Keratinocyte (primary cell): ENCODE measurements around the gene JAM2. TPM values are rescaled to one million over a fixed set of nuclear protein-coding genes. Genes with fewer than 3 reads are reported as not detected.

Source experiments
- DNase-seq: peaks from one replicate; pipeline ENCODE4 v3.0.0-alpha.2; 2011; ENCODE audit warnings: low read depth, missing footprints, low spot score
- FAIRE-seq: peaks from 2 replicates; lab custom pipeline; 2011; peaks lifted over from hg19 to GRCh38; lab: Jason Lieb, UNC
- H2AFZ ChIP-seq: 2 replicates; pipeline ENCODE4 v1.6.0; 2012; ENCODE audit warnings: low read length, control low read depth, inconsistent platforms; ENCODE audit not compliant: control insufficient read depth
- H3K27ac ChIP-seq: 2 replicates; pipeline ENCODE4 v1.5.1; 2011; ENCODE audit warnings: low read length; ENCODE audit not compliant: control insufficient read depth, insufficient read depth
- H3K27me3 ChIP-seq: 3 replicates; pipeline ENCODE4 v1.6.0; 2011; ENCODE audit warnings: low read length; ENCODE audit not compliant: control insufficient read depth, insufficient read depth; ENCODE audit errors: extremely low read depth
- H3K36me3 ChIP-seq, 2 experiments: 2 replicates in 1 of 2; 3 replicates in 1 of 2; pipeline ENCODE4 v1.5.1; 2011; ENCODE audit warnings: low read length in 2 of 2, mild to moderate bottlenecking in 1 of 2; ENCODE audit not compliant: control insufficient read depth in 2 of 2, insufficient read depth in 2 of 2; ENCODE audit errors: extremely low read depth in 1 of 2
- H3K4me1 ChIP-seq: 3 replicates; pipeline ENCODE4 v1.5.1; 2011; ENCODE audit warnings: low read length; ENCODE audit not compliant: control insufficient read depth, insufficient read depth; ENCODE audit errors: extremely low read depth
- H3K4me2 ChIP-seq: 3 replicates; pipeline ENCODE4 v1.6.0; 2011; ENCODE audit warnings: low read depth, low read length; ENCODE audit not compliant: control insufficient read depth, insufficient read depth; ENCODE audit errors: extremely low read depth
- H3K4me3 ChIP-seq, 3 experiments: fragments of 200-600 bp in 1 of 3; sonication (generic) in 1 of 3; 2 replicates in 2 of 3; 3 replicates in 1 of 3; pipeline ENCODE4 v1.5.1; 2011 to 2016; ENCODE audit warnings: low read length in 3 of 3, mild to moderate bottlenecking in 3 of 3, control low read depth in 2 of 3, inconsistent platforms in 1 of 3, low read depth in 1 of 3, mixed read lengths in 1 of 3, mixed run types in 1 of 3, moderate library complexity in 1 of 3; ENCODE audit not compliant: control insufficient read depth in 2 of 3, insufficient read depth in 2 of 3; ENCODE audit errors: extremely low read depth in 1 of 3
- H3K79me2 ChIP-seq: 2 replicates; pipeline ENCODE4 v1.6.0; 2012; ENCODE audit warnings: low read length; ENCODE audit not compliant: control insufficient read depth, insufficient read depth
- H3K9ac ChIP-seq: 3 replicates; pipeline ENCODE4 v1.6.0; 2011; ENCODE audit warnings: low read length; ENCODE audit not compliant: control insufficient read depth, insufficient read depth; ENCODE audit errors: extremely low read depth
- H3K9me1 ChIP-seq: 3 replicates; pipeline ENCODE4 v1.6.0; 2011; ENCODE audit warnings: low read length; ENCODE audit not compliant: control insufficient read depth, insufficient read depth; ENCODE audit errors: extremely low read depth
- H3K9me3 ChIP-seq: 2 replicates; pipeline ENCODE4 v1.5.1; 2012; ENCODE audit warnings: low read depth, low read length; ENCODE audit not compliant: control insufficient read depth
- H4K20me1 ChIP-seq: 3 replicates; pipeline ENCODE4 v1.6.0; 2011; ENCODE audit warnings: low read length; ENCODE audit not compliant: control insufficient read depth, insufficient read depth; ENCODE audit errors: extremely low read depth
- CTCF ChIP-seq, 3 experiments: IDR thresholded peaks in 1 of 3; conservative IDR thresholded peaks in 1 of 3; optimal IDR thresholded peaks in 1 of 3; 2 replicates in 2 of 3; 3 replicates in 1 of 3; pipeline versions ENCODE3 to v1.5.1; 2011; ENCODE audit warnings: low read length in 3 of 3, mild to moderate bottlenecking in 3 of 3, moderate library complexity in 2 of 3, control low read depth in 1 of 3, inconsistent platforms in 1 of 3; ENCODE audit not compliant: insufficient read depth in 2 of 3; ENCODE audit errors: extremely low read depth in 1 of 3
- EZH2 ChIP-seq: IDR thresholded peaks from one replicate; pipeline ENCODE4 v1.6.1; 2012; ENCODE audit warnings: inconsistent platforms, mild to moderate bottlenecking, low read length, moderate library complexity
- dilution Hi-C: fragments of 300-500 bp; cut with MboI; formaldehyde crosslinking; loops from one replicate; pipeline ENCODE4 v1.7.0; 2020; ENCODE audit warnings: low sequenced_read_pairs; ENCODE audit not compliant: extremely low pct_ligation_motif_present
- polyA plus RNA-seq, 5 experiments: library from polyadenylated mRNA; depleted of rRNA in 3 of 5; stranded (reverse) in 3 of 5; stranded (forward) in 1 of 5; unstranded in 1 of 5; fragments of >200 nt; gene quantifications; 1 replicate in 1 of 5; 2 replicates in 3 of 5; 3 replicates in 1 of 5; pipeline versions ENCODE4 v1.2.1 to v1.2.3, GENCODE V29; 2011 to 2012; ENCODE audit warnings: missing spikeins in 2 of 5, low read depth in 1 of 5, low replicate concordance in 1 of 5

JAM2 gene
- polyA plus RNA-seq, 1 donor (not counting 4 experiments of a cell fraction or from before 2014, with no cell fraction given), result not detected

- H3K27ac ChIP-seq, result no peak overlapping the region
- H3K9me3 ChIP-seq, result no peaks in the 10 kb centered on the region
- H3K4me3 ChIP-seq, result peak overlapping the region; percentile 19 to 51 (median 25)
- no peaks in the 10 kb centered on the region for H3K36me3 ChIP-seq
- H3K27me3 ChIP-seq, result peaks cover 42% of the 10 kb centered on the region
- H4K20me1 ChIP-seq, result no peaks in the 10 kb centered on the region
- H3K9me1 ChIP-seq, result no peaks in the 10 kb centered on the region
- no peak for FAIRE-seq
- no peak for DNase-seq
- H3K9ac ChIP-seq, result no peak overlapping the region
- peaks cover 4% of the 10 kb centered on the region for H3K4me1 ChIP-seq
- H2AFZ ChIP-seq, result peak overlapping the region; percentile 19
- H3K79me2 ChIP-seq, result no peaks in the 10 kb centered on the region
- dilution Hi-C loops, result no loop called here
- peak overlapping the region; percentile 48 for H3K4me2 ChIP-seq
- TF ChIP-seq CTCF (optimal IDR thresholded peaks at IDR 0.05 in 1 of 3, IDR thresholded peaks at IDR 0.05 in 1 of 3, conservative IDR thresholded peaks at IDR 0.05 in 1 of 3; ENCODE audit: extremely low read depth in 1 of 3, insufficient read depth in 2 of 3, low read length in 3 of 3) (peak in 1 of 3 experiments; percentile 29), EZH2 (peak; percentile 84)
Measured at GRCh38 chr21:25639551-25640201, 618 bp downstream of the JAM2 start.

- H3K79me2 ChIP-seq, result no peaks in the 10 kb centered on the region
- TF ChIP-seq CTCF (optimal IDR thresholded peaks at IDR 0.05 in 1 of 3, IDR thresholded peaks at IDR 0.05 in 1 of 3, conservative IDR thresholded peaks at IDR 0.05 in 1 of 3; ENCODE audit: extremely low read depth in 1 of 3, insufficient read depth in 2 of 3, low read length in 3 of 3) (no peak), EZH2 (peak; percentile 60)
- H3K36me3 ChIP-seq, result no peaks in the 10 kb centered on the region
- H3K27ac ChIP-seq, result no peak overlapping the region
- H3K4me2 ChIP-seq, result peak overlapping the region; percentile 48
- H3K4me3 ChIP-seq, result peak overlapping the region in 1 of 3 experiments; percentile 12
- FAIRE-seq, result no peak
- H3K9me1 ChIP-seq, result no peaks in the 10 kb centered on the region
- H3K27me3 ChIP-seq, result peaks cover 42% of the 10 kb centered on the region
- dilution Hi-C loops, result no loop called here
- peaks cover 4% of the 10 kb centered on the region for H3K4me1 ChIP-seq
- H4K20me1 ChIP-seq, result no peaks in the 10 kb centered on the region
- H2AFZ ChIP-seq, result no peak overlapping the region
- DNase-seq, result no peak
- no peak overlapping the region for H3K9ac ChIP-seq
- H3K9me3 ChIP-seq, result no peaks in the 10 kb centered on the region
Measured at GRCh38 chr21:25640202-25640942, 1.3 kb downstream of the JAM2 start.
